Stimulated activated CD8-positive, alpha-beta memory T cell treated with anti-CD3 and anti-CD28 coated beads, Interleukin-2, amount 100 ng/mL, for 1 hour (primary cell): ENCODE data around the gene GCG.

ENCODE experiments used
- DNase-seq, 2 donors: peaks; one replicate each; pipeline ENCODE4 v3.0.0-alpha.2; 2020; ENCODE audit warnings: low read depth in 2 of 2

Gene GCG

GRCh38 chr2:162152147-162152546, at the start of gene GCG:
Gene GCG (minus strand): TSS chr2:162152247. CDS start chr2:162149178, 3,069 bp downstream.
- no peak for DNase-seq

- no peak for DNase-seq
These were observed 48.6 kb upstream of the GCG start for GRCh38 chr2:162200636-162201035.

DNA sequence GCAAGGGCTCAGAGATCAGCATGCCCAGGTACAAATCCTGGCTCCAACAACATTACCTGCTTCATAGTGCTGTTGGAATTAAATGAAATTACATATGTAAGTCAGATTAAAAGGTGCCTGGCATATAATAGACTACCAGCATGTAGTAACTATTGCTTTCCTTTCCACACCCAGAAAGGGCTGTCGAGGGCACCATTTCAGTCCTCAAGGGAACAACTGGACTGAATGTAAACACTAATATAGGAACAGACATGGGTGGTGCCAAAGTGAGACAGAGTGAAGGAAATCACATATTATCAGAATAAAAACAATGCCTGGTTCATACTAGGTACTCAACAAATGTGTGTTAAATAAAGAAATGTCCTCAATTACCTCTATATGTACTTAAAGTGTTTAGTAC, 47.9 kb upstream of the GCG start:
- DNase-seq = no peak

DNA sequence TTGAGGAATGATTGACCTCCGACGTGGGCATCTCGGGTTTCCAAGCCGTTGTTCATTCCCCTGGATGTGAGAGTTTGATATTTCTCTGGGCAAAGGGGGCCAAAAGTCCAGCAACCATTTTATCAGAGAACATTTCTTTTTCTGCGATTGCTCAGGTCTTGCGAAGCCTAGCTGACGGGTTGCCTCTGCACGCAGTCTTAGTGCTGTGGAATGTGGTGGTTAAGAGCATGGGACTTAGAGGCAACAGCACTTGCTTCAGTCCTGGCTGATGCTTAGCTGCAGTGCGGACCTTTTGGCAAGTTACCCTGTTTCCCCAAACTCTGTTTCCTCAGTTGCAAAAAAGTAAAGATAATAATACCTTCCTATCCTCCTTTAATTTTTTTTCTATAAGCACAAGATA, 46.2 kb upstream of the GCG start:
- no peak for DNase-seq

- DNase-seq = no peak
These were observed 45.2 kb upstream of the GCG start for GRCh38 chr2:162197069-162197825.

- DNase-seq = no peak
These were observed 44.6 kb upstream of the GCG start for GRCh38 chr2:162196638-162197037.

DNA sequence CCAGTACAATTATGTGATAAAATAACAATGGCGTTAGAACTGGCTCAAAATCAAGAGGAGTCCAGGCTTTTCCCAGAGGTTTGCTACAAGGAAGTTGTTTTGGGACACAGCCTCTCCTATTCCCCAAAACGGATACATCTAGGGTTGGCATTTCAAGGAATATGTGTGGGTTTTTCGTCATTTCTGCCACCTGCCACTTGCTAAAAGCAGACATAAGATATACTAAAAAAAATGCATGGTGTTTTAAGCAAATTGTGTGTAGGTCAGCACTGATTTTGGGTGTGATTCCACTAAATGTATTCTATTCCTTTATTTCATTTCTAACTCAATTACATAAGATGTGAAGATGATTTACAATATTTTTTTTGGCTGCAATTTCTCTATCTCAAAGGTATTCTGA, 36.4 kb upstream of the GCG start:
- no peak for DNase-seq

DNA sequence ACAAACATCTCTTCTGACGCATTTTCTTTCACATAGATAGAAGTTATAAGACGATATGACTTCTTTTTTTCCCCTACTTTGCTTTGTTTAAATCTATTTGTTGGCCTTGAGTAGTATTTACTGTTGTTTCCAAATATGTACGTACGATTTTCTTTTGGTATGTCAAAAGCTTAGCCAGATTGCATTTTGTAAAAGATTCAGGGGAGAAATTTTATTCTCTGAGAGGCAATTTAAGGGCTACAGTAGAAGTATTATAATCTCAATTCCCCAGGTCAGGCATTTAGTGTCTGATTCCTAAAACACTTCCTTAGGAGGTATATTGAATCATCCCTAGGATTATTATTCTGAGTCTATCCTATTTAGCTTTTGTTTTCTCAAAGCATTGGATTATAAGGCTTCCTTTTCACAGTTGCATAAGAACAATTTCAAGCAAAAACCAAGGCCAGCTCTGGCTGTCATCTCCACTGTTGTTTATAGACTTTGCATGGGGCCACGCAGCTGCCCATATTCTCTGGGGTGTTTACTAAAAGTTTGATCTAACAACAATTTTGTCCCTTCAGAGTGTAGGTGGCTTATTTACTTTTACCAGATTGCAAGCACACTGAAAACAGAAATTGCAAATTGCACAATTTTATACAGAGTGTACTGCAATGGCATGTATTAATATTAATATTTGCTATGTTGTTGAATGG, 33.6 kb upstream of the GCG start:
- DNase-seq = no peak

- no peak for DNase-seq
These were observed 32.9 kb upstream of the GCG start for GRCh38 chr2:162184821-162185450.

DNA sequence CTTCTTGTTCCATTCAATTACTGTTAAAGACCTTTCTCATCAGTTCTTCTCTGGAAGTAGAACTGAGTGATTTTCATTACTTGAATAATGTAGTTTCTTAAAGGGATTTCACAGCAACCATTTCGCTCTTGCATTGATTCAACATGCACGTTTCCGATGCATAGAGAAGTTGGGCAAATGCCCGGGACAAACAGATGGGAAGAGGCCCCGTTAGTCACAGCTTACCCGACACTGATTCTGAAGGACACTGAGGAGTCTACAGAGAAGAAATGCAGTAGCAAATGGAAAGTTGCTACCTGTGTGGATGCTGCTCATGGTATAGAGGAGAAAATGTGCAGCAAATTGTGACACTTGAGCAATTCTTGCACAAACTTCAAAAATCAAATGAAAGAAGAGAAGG, 32.3 kb upstream of the GCG start:
- no peak for DNase-seq

- DNase-seq = no peak
These were observed 30.3 kb upstream of the GCG start for GRCh38 chr2:162182395-162182794.

GRCh38 chr2:162177301-162177700, 25.3 kb upstream of the GCG start:
- DNase-seq = no peak

GRCh38 chr2:162175714-162176113, 23.7 kb upstream of the GCG start:
- no peak for DNase-seq

GRCh38 chr2:162174746-162175145, 22.7 kb upstream of the GCG start:
- no peak for DNase-seq

GRCh38 chr2:162172802-162173370, 20.8 kb upstream of the GCG start:
- DNase-seq = no peak

DNA sequence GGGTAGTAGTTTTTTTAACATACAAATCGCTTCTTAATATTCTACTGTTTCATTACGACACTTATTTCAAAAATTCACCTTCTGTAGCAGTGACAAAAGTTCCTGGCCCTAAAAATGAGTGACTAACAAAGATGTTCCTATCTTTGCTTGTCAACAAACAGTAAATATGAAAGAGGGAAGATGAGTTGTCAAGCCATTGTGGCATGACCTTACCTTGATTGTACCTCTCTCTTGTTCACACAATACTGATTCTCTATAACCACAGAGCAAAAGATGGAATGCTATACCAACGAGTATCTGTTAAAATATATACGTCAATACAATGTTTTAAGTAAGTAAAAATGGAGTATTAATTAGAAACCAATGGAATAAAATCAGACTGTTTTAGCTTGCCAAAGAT, 14.7 kb upstream of the GCG start:
- no peak for DNase-seq

DNA sequence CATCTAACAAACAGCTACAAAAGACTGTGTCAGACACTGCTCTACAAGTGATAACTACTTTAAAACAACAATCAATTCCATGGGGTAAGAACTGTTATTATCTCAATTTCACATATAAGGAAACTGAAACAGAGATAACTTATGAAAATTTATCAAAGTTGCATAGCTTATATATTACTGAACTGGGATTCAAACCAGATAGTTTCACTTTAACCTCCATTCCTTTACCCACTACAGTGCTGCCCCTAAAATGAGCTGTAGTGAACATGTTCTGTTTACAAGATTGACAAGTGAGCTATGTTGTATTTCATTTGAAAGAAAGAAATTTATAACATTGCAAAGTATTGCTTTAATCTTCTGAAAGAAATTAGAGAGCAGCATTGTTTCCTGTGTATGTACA, 14.1 kb upstream of the GCG start:
- DNase-seq = no peak

DNA sequence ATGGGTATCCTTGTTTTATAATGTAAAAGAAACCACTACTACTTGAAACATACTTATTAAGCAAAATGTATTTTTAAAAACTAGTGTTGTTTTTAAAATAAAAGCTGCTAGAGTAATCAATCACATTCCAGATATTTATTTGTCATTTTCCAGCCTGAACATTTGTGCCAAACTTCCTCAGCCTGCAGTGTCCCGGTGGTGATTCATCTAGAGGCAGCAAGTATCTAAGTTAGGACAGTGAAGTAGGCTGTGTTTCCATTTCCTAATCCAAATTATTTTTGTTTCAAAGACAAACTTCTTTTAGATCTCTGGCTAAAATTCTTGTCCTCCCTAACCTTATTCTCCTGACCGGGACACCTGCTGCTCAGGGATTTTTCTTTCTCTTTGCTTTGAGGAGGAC, 12.8 kb upstream of the GCG start:
- no peak for DNase-seq

DNA sequence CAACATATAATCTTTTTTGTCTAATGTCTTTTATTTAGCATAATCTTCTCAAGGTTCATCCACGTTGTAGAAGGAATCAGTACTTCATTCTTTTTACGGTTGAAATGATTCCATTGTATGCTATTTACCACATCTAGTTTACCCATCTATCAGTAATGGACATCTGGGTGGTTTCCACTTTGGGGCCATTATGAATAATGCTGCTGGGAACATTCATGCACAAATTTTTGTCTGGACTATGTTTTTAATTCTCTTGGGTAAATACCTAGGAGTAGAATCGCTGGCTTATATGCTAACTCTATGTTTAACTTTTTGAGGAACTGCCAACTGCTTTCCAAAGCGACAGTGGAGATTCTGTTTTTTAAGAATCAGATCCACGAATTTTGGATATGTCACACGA, 7.4 kb upstream of the GCG start:
- DNase-seq = no peak

- DNase-seq = no peak
These were observed 4.1 kb upstream of the GCG start for GRCh38 chr2:162156149-162156548.

GRCh38 chr2:162155093-162155492, 3.0 kb upstream of the GCG start:
- no peak for DNase-seq

DNA sequence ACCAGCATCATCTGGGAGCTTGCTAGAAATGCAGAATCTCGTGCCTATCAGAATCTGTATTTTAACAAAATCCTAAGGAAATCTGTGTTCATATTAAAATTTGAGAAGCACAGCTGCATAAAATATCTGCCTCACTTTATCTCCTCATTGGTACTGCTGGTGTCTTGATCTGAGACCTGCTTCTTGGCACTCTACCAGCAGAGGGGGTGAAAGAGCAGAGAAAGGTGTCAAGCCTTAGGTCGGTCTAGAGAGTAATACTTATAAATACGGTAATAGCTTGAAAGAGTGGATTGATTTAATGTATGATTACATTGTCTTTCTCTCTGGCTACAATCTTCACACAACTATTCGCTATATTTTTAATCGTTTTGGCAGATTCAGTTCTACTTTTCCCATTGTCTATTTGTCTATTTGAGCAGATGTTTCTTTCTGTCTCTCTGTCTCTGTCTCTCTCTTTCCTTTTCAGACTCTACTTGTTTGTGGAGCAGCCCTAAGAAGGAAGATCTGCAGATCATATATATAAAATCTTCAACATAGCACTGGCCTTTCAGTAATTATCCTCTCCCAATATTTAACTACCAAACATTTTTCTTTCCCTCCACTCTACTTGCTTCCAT, 1.7 kb upstream of the GCG start:
- peak in 1 of 2 donors; percentile 21 for DNase-seq
